HepG2 (cell line): ENCODE results near the gene TOPBP1. TPM values are rescaled to one million over a fixed set of nuclear protein-coding genes. Genes with fewer than 3 reads are reported as not detected.

ENCODE experiments used
- DNMT1 ChIP-seq: sonication (generic); formaldehyde crosslinking; IDR thresholded peaks from 2 replicates; pipeline ENCODE4 v1.5.1; 2020; ENCODE audit warnings: mild to moderate bottlenecking, missing genetic modification reagents
- ELK4 ChIP-seq: sonication (generic); formaldehyde crosslinking; IDR thresholded peaks from 2 replicates; pipeline ENCODE4 v1.9.0; 2021; ENCODE audit warnings: missing genetic modification reagents, borderline replicate concordance
- FOSL1 ChIP-seq: sonication (generic); formaldehyde crosslinking; IDR thresholded peaks from 2 replicates; pipeline ENCODE4 v1.9.0; 2021; ENCODE audit warnings: missing genetic modification reagents, borderline replicate concordance
- GMEB2 ChIP-seq: IDR thresholded peaks from 2 replicates; pipeline ENCODE4 v1.6.1; 2016; ENCODE audit warnings: missing biosample characterization, missing genetic modification reagents, low read depth
- HNF4A ChIP-seq: sonication (generic); formaldehyde crosslinking; IDR thresholded peaks from 2 replicates; pipeline ENCODE4 v1.4.0; 2020; ENCODE audit warnings: missing genetic modification reagents
- LRRFIP1 ChIP-seq: sonication (generic); formaldehyde crosslinking; conservative IDR thresholded peaks from 2 replicates; pipeline ENCODE4 v1.4.0; 2020; ENCODE audit warnings: missing genetic modification reagents
- NFYC ChIP-seq: IDR thresholded peaks from 2 replicates; pipeline ENCODE4 v1.6.1; 2016; ENCODE audit warnings: missing genetic modification reagents, missing compliant biosample characterization
- PAX8 ChIP-seq: sonication (generic); formaldehyde crosslinking; IDR thresholded peaks from 2 replicates; pipeline ENCODE4 v1.8.0; 2022; ENCODE audit warnings: mild to moderate bottlenecking, missing genetic modification reagents, borderline replicate concordance
- SCMH1 ChIP-seq: sonication (generic); formaldehyde crosslinking; IDR thresholded peaks from 2 replicates; pipeline ENCODE4 v1.9.0; 2021; ENCODE audit warnings: missing genetic modification reagents, mild to moderate bottlenecking, borderline replicate concordance
- SNAPC4 ChIP-seq: sonication (generic); formaldehyde crosslinking; IDR thresholded peaks from 2 replicates; pipeline ENCODE4 v1.4.0; 2020; ENCODE audit warnings: mild to moderate bottlenecking, missing genetic modification reagents
- SNRNP70 ChIP-seq: fragments of 200-400 bp; formaldehyde crosslinking; IDR thresholded peaks from 2 replicates; pipeline ENCODE4 v1.6.1; 2017; ENCODE audit warnings: mild to moderate bottlenecking, low read depth, low read length, moderate library complexity
- ZBTB26 ChIP-seq: IDR thresholded peaks from 2 replicates; pipeline ENCODE4 v1.6.1; 2016; ENCODE audit warnings: missing compliant biosample characterization, missing genetic modification reagents, borderline replicate concordance
- ZNF33B ChIP-seq: sonication (generic); formaldehyde crosslinking; IDR thresholded peaks from 2 replicates; pipeline ENCODE4 v1.5.1; 2020; ENCODE audit warnings: mild to moderate bottlenecking, missing genetic modification reagents
- ZNF616 ChIP-seq: sonication (generic); formaldehyde crosslinking; IDR thresholded peaks from 2 replicates; pipeline ENCODE4 v1.5.0; 2020; ENCODE audit warnings: low read depth, mild to moderate bottlenecking, missing genetic modification reagents
- ZNF770 ChIP-seq: sonication (generic); formaldehyde crosslinking; IDR thresholded peaks from 2 replicates; pipeline ENCODE4 v1.5.0; 2020; ENCODE audit warnings: mild to moderate bottlenecking, missing genetic modification reagents
- ZNF83 ChIP-seq: sonication (generic); formaldehyde crosslinking; IDR thresholded peaks from 2 replicates; pipeline ENCODE4 v1.4.0; 2020; ENCODE audit warnings: missing genetic modification reagents, mild to moderate bottlenecking, borderline replicate concordance
- polyA plus RNA-seq, 8 experiments: library from polyadenylated mRNA; depleted of rRNA in 3 of 8; stranded (reverse) in 7 of 8; unstranded in 1 of 8; fragments of >200 nt; fragmentation: Illumina TruSeq in 4 of 8; extraction: Trizol in 4 of 8; gene quantifications; 2 replicates each; pipeline versions ENCODE4 v1.2.1 to v1.2.3, GENCODE V29; 2011 to 2016; ENCODE audit warnings: low read depth in 4 of 8, missing spikeins in 1 of 8, mixed read lengths in 1 of 8; ENCODE audit not compliant: insufficient read depth in 1 of 8
- total RNA-seq, 5 experiments: library from RNA; depleted of rRNA; stranded (reverse); fragments of >200 nt; fragmentation: Illumina TruSeq; extraction: Trizol; gene quantifications; 2 replicates each; pipeline ENCODE4 v1.2.3, GENCODE V29; 2016; ENCODE audit warnings: low read depth in 1 of 5

TOPBP1 gene
- total and polyA plus RNA-seq, 2 of the 13 experiments (the other 11 are each of a cell fraction or from before 2014, with no cell fraction given) = 24.3 to 42.9 TPM

- no peak for TF ChIP-seq ELK4 (CRISPR knock-in tag)
- TF ChIP-seq ZNF616 (CRISPR knock-in tag) = no peak
- TF ChIP-seq LRRFIP1 (CRISPR knock-in tag) = no peak
- no peak for TF ChIP-seq DNMT1 (CRISPR knock-in tag)
- no peak for TF ChIP-seq ZBTB26 (CRISPR knock-in tag)
- peak; percentile 93 for TF ChIP-seq ZNF770 (CRISPR knock-in tag)
- TF ChIP-seq GMEB2 = no peak
- no peak for TF ChIP-seq FOSL1 (CRISPR knock-in tag)
- no peak for TF ChIP-seq ZNF33B (CRISPR knock-in tag)
- TF ChIP-seq NFYC (CRISPR knock-in tag) = no peak
- peak; percentile 65 for TF ChIP-seq HNF4A (CRISPR knock-in tag)
- no peak for TF ChIP-seq SNAPC4
- TF ChIP-seq SNRNP70 = no peak
- TF ChIP-seq SCMH1 = no peak
- TF ChIP-seq ZNF83 (CRISPR knock-in tag) = no peak
- TF ChIP-seq PAX8 (CRISPR knock-in tag) = no peak
These were observed 10.7 kb upstream of the TOPBP1 start (continued) for GRCh38 chr3:133672461-133672860.
